Neural progenitor cell (in vitro differentiated cells): Measurements from ENCODE around the gene USP32. TPM values are rescaled to one million over a fixed set of nuclear protein-coding genes. Genes with fewer than 3 reads are reported as not detected.
A peak's percentile ranks its signal among the peaks of the same experiment; 100 is the strongest.

Experiments used
- DNase-seq: peaks from one replicate; pipeline ENCODE4 v3.0.0-alpha.2; 2016; ENCODE audit warnings: low spot score
- H2AFZ ChIP-seq: fragments of 200-600 bp; sonication (generic); replicated peaks from 2 replicates; pipeline ENCODE4 v1.6.1; 2016; ENCODE audit warnings: antibody characterized with exemption
- H3F3A ChIP-seq: fragments of 200-600 bp; sonication (generic); 2 replicates; pipeline ENCODE4 v1.6.1; 2016; ENCODE audit warnings: antibody characterized with exemption, low read depth
- H3K27ac ChIP-seq: fragments of 200-600 bp; sonication (generic); 2 replicates; pipeline ENCODE4 v1.5.1; 2016; ENCODE audit warnings: mild to moderate bottlenecking
- H3K27me3 ChIP-seq: fragments of 200-600 bp; sonication (generic); 2 replicates; pipeline ENCODE4 v1.6.1; 2016; ENCODE audit warnings: mild to moderate bottlenecking, moderate library complexity
- H3K36me3 ChIP-seq: fragments of 200-600 bp; sonication (generic); 2 replicates; pipeline ENCODE4 v1.5.1; 2016
- H3K4me1 ChIP-seq: fragments of 200-600 bp; sonication (generic); 2 replicates; pipeline ENCODE4 v1.6.1; 2016; ENCODE audit warnings: mixed run types
- H3K4me2 ChIP-seq: fragments of 200-600 bp; sonication (generic); 2 replicates; pipeline ENCODE4 v1.6.1; 2016
- H3K4me3 ChIP-seq: fragments of 200-600 bp; sonication (generic); 2 replicates; pipeline ENCODE4 v1.5.1; 2016
- H3K79me2 ChIP-seq: fragments of 200-600 bp; sonication (generic); 2 replicates; pipeline ENCODE4 v1.6.1; 2016; ENCODE audit warnings: low read depth
- H3K9ac ChIP-seq: fragments of 200-600 bp; sonication (generic); 2 replicates; pipeline ENCODE4 v1.6.1; 2016
- H3K9me3 ChIP-seq: fragments of 200-600 bp; sonication (generic); 2 replicates; pipeline ENCODE4 v1.5.1; 2016; ENCODE audit warnings: low read depth
- H4K20me1 ChIP-seq: fragments of 200-600 bp; sonication (generic); 2 replicates; pipeline ENCODE4 v1.6.1; 2016; ENCODE audit warnings: low read depth
- H3K27ac Mint-ChIP-seq: 3 replicates; pipeline ENCODE4 v1.8.0; 2021; ENCODE audit warnings: mixed read lengths
- H3K27me3 Mint-ChIP-seq: 2 replicates; pipeline ENCODE4 v1.8.0; 2022; ENCODE audit warnings: low read depth, mild to moderate bottlenecking, inconsistent platforms, moderate library complexity, mixed read lengths; ENCODE audit not compliant: insufficient read depth
- H3K36me3 Mint-ChIP-seq: 3 replicates; pipeline ENCODE4 v1.8.0; 2021; ENCODE audit warnings: mixed read lengths
- H3K4me1 Mint-ChIP-seq: 3 replicates; pipeline ENCODE4 v1.8.0; 2021; ENCODE audit warnings: mixed read lengths
- H3K4me3 Mint-ChIP-seq: 3 replicates; pipeline ENCODE4 v1.8.0; 2021; ENCODE audit warnings: mild to moderate bottlenecking, moderate library complexity, mixed read lengths
- H3K9me3 Mint-ChIP-seq: 3 replicates; pipeline ENCODE4 v1.8.0; 2020; ENCODE audit warnings: mixed read lengths
- EZH2 ChIP-seq: fragments of 200-600 bp; sonication (generic); IDR thresholded peaks from 2 replicates; pipeline ENCODE4 v1.6.1; 2017; ENCODE audit warnings: antibody characterized with exemption, mild to moderate bottlenecking, moderate library complexity
- EZH2phosphoT487 ChIP-seq: fragments of 200-600 bp; sonication (generic); IDR thresholded peaks from 2 replicates; pipeline ENCODE4 v1.6.1; 2017; ENCODE audit warnings: antibody characterized with exemption
- small RNA-seq: library from RNA; depleted of rRNA; stranded (forward); fragments of <200 nt; gene quantifications from one replicate; pipeline ENCODE3, GENCODE V24; 2015
- total RNA-seq: library from RNA; depleted of rRNA; stranded (reverse); fragments of >200 nt; gene quantifications from 2 replicates; pipeline ENCODE4 v1.2.3, GENCODE V29; 2015; ENCODE audit warnings: low replicate concordance
- TF ChIP-seq, protein P1 (sequence below): fragments of 200-600 bp; sonication (generic); IDR thresholded peaks from 2 replicates; pipeline ENCODE4 v1.5.1; 2017; ENCODE audit warnings: antibody characterized with exemption, mild to moderate bottlenecking

The USP32 gene
- total RNA-seq, 1 donor from 2014 or later = 45.0 TPM

- Histone ChIP-seq H3K79me2 (peaks cover 3% of the 10 kb centered on the region), H3K9ac (no peak overlapping the region), H3K4me3 (no peak overlapping the region), H2AFZ (no peak overlapping the region), H4K20me1 (no peaks in the 10 kb centered on the region), H3F3A (no peaks in the 10 kb centered on the region), H3K9me3 (no peaks in the 10 kb centered on the region), H3K27ac (no peak overlapping the region), H3K27me3 (peaks cover 8% of the 10 kb centered on the region), H3K36me3 (no peaks in the 10 kb centered on the region), H3K4me1 (peaks cover 6% of the 10 kb centered on the region), H3K4me2 (no peak overlapping the region)
- Mint-ChIP-seq H3K27ac (no peak overlapping the region), H3K27me3 (peaks cover 2% of the 10 kb centered on the region), H3K9me3 (no peaks in the 10 kb centered on the region), H3K36me3 (peaks cover 9% of the 10 kb centered on the region), H3K4me3 (no peak overlapping the region), H3K4me1 (peaks cover 21% of the 10 kb centered on the region)
- no peak for DNase-seq
- TF ChIP-seq EZH2 (no peak), EZH2phosphoT487 (no peak)
- TF ChIP-seq, protein P1, sequence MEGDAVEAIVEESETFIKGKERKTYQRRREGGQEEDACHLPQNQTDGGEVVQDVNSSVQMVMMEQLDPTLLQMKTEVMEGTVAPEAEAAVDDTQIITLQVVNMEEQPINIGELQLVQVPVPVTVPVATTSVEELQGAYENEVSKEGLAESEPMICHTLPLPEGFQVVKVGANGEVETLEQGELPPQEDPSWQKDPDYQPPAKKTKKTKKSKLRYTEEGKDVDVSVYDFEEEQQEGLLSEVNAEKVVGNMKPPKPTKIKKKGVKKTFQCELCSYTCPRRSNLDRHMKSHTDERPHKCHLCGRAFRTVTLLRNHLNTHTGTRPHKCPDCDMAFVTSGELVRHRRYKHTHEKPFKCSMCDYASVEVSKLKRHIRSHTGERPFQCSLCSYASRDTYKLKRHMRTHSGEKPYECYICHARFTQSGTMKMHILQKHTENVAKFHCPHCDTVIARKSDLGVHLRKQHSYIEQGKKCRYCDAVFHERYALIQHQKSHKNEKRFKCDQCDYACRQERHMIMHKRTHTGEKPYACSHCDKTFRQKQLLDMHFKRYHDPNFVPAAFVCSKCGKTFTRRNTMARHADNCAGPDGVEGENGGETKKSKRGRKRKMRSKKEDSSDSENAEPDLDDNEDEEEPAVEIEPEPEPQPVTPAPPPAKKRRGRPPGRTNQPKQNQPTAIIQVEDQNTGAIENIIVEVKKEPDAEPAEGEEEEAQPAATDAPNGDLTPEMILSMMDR = no peak
These were observed 261.5 kb downstream of the USP32 start for GRCh38 chr17:60130466-60130865.

DNA sequence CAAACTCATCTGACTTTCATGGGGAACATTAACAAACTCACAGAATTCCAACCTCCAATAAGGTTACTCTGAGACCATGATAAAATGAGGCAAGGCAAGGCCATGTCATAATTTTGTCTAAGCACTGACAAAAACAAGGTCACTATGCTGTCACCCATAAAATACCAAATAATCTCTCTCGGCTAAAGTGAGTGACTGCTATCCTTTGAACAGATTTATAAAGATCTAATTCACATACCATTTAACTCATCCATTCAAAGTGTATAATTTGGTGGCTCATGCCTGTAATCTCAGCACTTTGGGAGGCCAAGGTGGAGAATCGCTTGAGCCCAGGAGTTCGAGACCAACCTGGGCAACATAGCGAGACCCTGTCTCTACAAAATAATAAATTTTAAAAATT, 262.8 kb downstream of the USP32 start:
- no peaks in the 10 kb centered on the region for H3K9me3 ChIP-seq
- no peak for DNase-seq
- peaks cover 9% of the 10 kb centered on the region for H3K36me3 Mint-ChIP-seq
- no peak for TF ChIP-seq EZH2phosphoT487
- TF ChIP-seq EZH2 = no peak
- TF ChIP-seq, protein P1 = no peak
- no peaks in the 10 kb centered on the region for H3F3A ChIP-seq
- H3K27ac ChIP-seq = no peak overlapping the region
- no peaks in the 10 kb centered on the region for H3K27me3 Mint-ChIP-seq
- H3K4me3 Mint-ChIP-seq = no peak overlapping the region
- H3K4me1 Mint-ChIP-seq = peaks cover 15% of the 10 kb centered on the region
- no peaks in the 10 kb centered on the region for H3K79me2 ChIP-seq
- H3K4me1 ChIP-seq = peaks cover under 1% of the 10 kb centered on the region
- H3K4me2 ChIP-seq = no peak overlapping the region
- peaks cover 4% of the 10 kb centered on the region for H3K27me3 ChIP-seq
- no peaks in the 10 kb centered on the region for H4K20me1 ChIP-seq
- no peaks in the 10 kb centered on the region for H3K36me3 ChIP-seq
- H3K9ac ChIP-seq = no peak overlapping the region
- no peaks in the 10 kb centered on the region for H3K9me3 Mint-ChIP-seq
- no peak overlapping the region for H3K4me3 ChIP-seq
- H2AFZ ChIP-seq = no peak overlapping the region
- H3K27ac Mint-ChIP-seq = no peak overlapping the region

Small RNA genes within 50 kb of the gene (small RNA-seq; reads per million reads assigned to genes)
- 422 reads per million, percentile 99 among the genes with 10 or more reads in this experiment for gene SCARNA20

Other genes with a start within 250 kb of the USP32 start
- gene CA4, start 242.2 kb downstream of the USP32 start, total RNA-seq = 14.1 TPM in 2 replicates
- 0.77 TPM in 1 of 2 replicates, not detected in the other for gene CHCT1, start 30.4 kb upstream of the USP32 start, total RNA-seq
- gene APPBP2, start 134.1 kb upstream of the USP32 start, total RNA-seq = 31.3 and 48.0 TPM in 2 replicates
- gene PPM1D, start 208.1 kb upstream of the USP32 start, total RNA-seq = 16.6 and 22.9 TPM in 2 replicates